ENCODE measurements around the gene NPPA. TPM values are rescaled to one million over a fixed set of nuclear protein-coding genes. Genes with fewer than 3 reads are reported as not detected.

NPPA gene
- total and polyA plus RNA-seq, 9 of the 15 experiments (the other 6 are each of a cell fraction or from before 2014, with no cell fraction given), result not detected

GRCh38 chr1:11838349-11839272, 9.0 kb downstream of the NPPA start (continued):
- TF ChIP-seq ZNF740 (CRISPR knock-in tag; IDR thresholded peaks at IDR 0.05) (peak; percentile 40; the same call in 1 of the 2 replicates), ZNF740 (tag; IDR thresholded peaks at IDR 0.05) (no peak), SMC3 (conservative IDR thresholded peaks at IDR 0.05; ENCODE audit: insufficient read depth, low read depth, low read length) (peak; percentile 100), ZBTB11 (CRISPR knock-in tag; IDR thresholded peaks at IDR 0.05) (no peak), ZNF561 (CRISPR knock-in tag; conservative IDR thresholded peaks at IDR 0.05) (no peak), SMARCB1 (IDR thresholded peaks at IDR 0.05; ENCODE audit: insufficient read length, low read depth) (no peak), MLLT1 (IDR thresholded peaks at IDR 0.05) (peak in 1 of 2 experiments; percentile 89; a peak in 2 of 4 replicates), ATF4 (CRISPR knock-in tag; IDR thresholded peaks at IDR 0.05) (no peak), MCM7 (IDR thresholded peaks at IDR 0.05) (no peak), OTX1 (CRISPR knock-in tag; IDR thresholded peaks at IDR 0.05) (no peak), BHLHE40 (IDR thresholded peaks at IDR 0.05; ENCODE audit: low read length) (peak; percentile 36), BRF1 (IDR thresholded peaks at IDR 0.05; ENCODE audit: borderline replicate concordance, extremely low read depth, insufficient read length) (no peak), ZMIZ1 (IDR thresholded peaks at IDR 0.05; ENCODE audit: low read depth in 2 of 2, low read length in 2 of 2) (no peak), HDGF (IDR thresholded peaks at IDR 0.05) (peak; percentile 83; the same call in 1 of the 2 replicates), ZSCAN32 (CRISPR knock-in tag; IDR thresholded peaks at IDR 0.05) (no peak), ARID2 (IDR thresholded peaks at IDR 0.05) (peak; percentile 98)

Measured in K562 (cell line).